K562 (cell line): ENCODE measurements around the gene ADAR. TPM values are rescaled to one million over a fixed set of nuclear protein-coding genes. Genes with fewer than 3 reads are reported as not detected.
A peak's percentile ranks its signal among the peaks of the same experiment; 100 is the strongest.

Source experiments
- ILK ChIP-seq: fragments of 450-650 bp; IDR thresholded peaks from 2 replicates; pipeline ENCODE4 v1.6.1; 2016; ENCODE audit warnings: missing genetic modification characterization, low read depth, mild to moderate bottlenecking, missing compliant biosample characterization, moderate library complexity, borderline replicate concordance
- MYC ChIP-seq, 2 experiments: fragments of 250-450 bp in 1 of 2; sonication (Bioruptor Pico) in 1 of 2; IDR thresholded peaks; 2 replicates each; pipeline versions ENCODE4 v1.5.1 to v1.6.1; 2012 to 2021; ENCODE audit warnings: low read depth in 2 of 2, borderline replicate concordance in 1 of 2, improper control_type of control experiment in 1 of 2, low read length in 1 of 2, mild to moderate bottlenecking in 1 of 2, moderate library complexity in 1 of 2
- PHF21A ChIP-seq: fragments of 450-650 bp; IDR thresholded peaks from 2 replicates; pipeline ENCODE4 v1.6.1; 2017; ENCODE audit warnings: low read depth, borderline replicate concordance
- POLR2H ChIP-seq: IDR thresholded peaks from 2 replicates; pipeline ENCODE4 v1.6.1; 2016; ENCODE audit warnings: missing genetic modification characterization, low read depth, mild to moderate bottlenecking, control low read depth, missing compliant biosample characterization, moderate library complexity
- RBFOX2 ChIP-seq: fragments of 200-400 bp; formaldehyde crosslinking; IDR thresholded peaks from 2 replicates; pipeline ENCODE4 v1.6.1; 2017; ENCODE audit warnings: low read depth, mild to moderate bottlenecking, low read length, moderate library complexity
- SUPT5H ChIP-seq: fragments of 450-650 bp; IDR thresholded peaks from 2 replicates; pipeline ENCODE4 v1.6.1; 2016
- TCFL5 ChIP-seq: fragments of 250-450 bp; sonication (Bioruptor Pico); conservative IDR thresholded peaks from 2 replicates; pipeline ENCODE4 v1.6.1; 2021; ENCODE audit warnings: mild to moderate bottlenecking, moderate library complexity, matching md5 sums
- TRIM28 ChIP-seq: fragments of 450-650 bp; IDR thresholded peaks from 2 replicates; pipeline ENCODE4 v1.6.1; 2017
- U2AF2 ChIP-seq: fragments of 200-400 bp; formaldehyde crosslinking; optimal IDR thresholded peaks from 2 replicates; pipeline ENCODE3; 2017; ENCODE audit warnings: low read depth, mild to moderate bottlenecking, low read length
- ZNF263 ChIP-seq: sonication (generic); formaldehyde crosslinking; IDR thresholded peaks from 2 replicates; pipeline ENCODE4 v1.8.0; 2022; ENCODE audit warnings: mild to moderate bottlenecking, missing genetic modification reagents, borderline replicate concordance
- ZNF586 ChIP-seq: fragments of 450-650 bp; formaldehyde crosslinking; conservative IDR thresholded peaks from 2 replicates; pipeline ENCODE4 v1.4.0; 2020; ENCODE audit warnings: mild to moderate bottlenecking, moderate library complexity
- polyA plus RNA-seq, 8 experiments: library from polyadenylated mRNA; depleted of rRNA in 4 of 8; stranded (reverse) in 5 of 8; unstranded in 3 of 8; fragments of >200 nt; fragmentation: Nextera tagmentation in 2 of 8; fragmentation: Illumina TruSeq in 1 of 8; extraction: Ambion mirVana in 2 of 8; extraction: Trizol in 1 of 8; gene quantifications; 2 replicates each; pipeline versions ENCODE4 v1.2.1 to v1.2.3, GENCODE V29; 2011 to 2014; ENCODE audit warnings: inconsistent platforms in 1 of 8, missing spikeins in 1 of 8
- total RNA-seq, 7 experiments: library from RNA; depleted of rRNA in 6 of 7; stranded (reverse); fragments of >200 nt in 6 of 7; fragmentation: Illumina TruSeq in 2 of 7; extraction: Trizol in 2 of 7; gene quantifications; 2 replicates each; pipeline versions ENCODE4 v1.2.1 to v1.2.3, GENCODE V29; 2011 to 2021; ENCODE audit warnings: low replicate concordance in 1 of 7
- TF ChIP-seq, protein P1 (sequence below): fragments of 250-450 bp; sonication (Bioruptor Pico); IDR thresholded peaks from 2 replicates; pipeline ENCODE4 v1.4.0; 2020; ENCODE audit warnings: mild to moderate bottlenecking, moderate library complexity, borderline replicate concordance
- TF ChIP-seq, protein P2 (sequence below): fragments of 450-650 bp; IDR thresholded peaks from 2 replicates; pipeline ENCODE4 v1.6.1; 2016; ENCODE audit warnings: mild to moderate bottlenecking, moderate library complexity

The ADAR gene
- total and polyA plus RNA-seq, 9 of the 15 experiments (the other 6 are each of a cell fraction or from before 2014, with no cell fraction given), result 30.1 to 123 (median 60.2) TPM

DNA sequence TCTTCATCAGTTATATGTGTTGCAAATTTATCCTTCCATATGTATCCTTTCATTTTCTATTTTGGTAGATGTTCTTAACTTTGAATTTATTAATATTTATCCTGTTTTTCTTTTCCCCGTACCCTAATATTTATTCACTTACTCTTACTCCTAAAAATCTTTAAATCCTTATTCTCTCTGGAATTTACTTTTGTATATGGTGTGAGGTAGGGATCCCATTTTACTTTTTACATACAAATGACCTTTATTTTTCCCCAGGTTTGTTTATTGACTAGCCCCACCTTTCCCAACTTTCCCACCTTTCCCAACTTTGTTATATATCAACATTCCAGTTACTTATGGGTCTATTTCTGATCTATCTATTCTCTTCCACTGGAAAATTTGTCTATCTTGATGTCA, 21.7 kb upstream of the ADAR start (continued):
- TF ChIP-seq U2AF2, result no peak
- no peak for TF ChIP-seq PHF21A
- TF ChIP-seq POLR2H (tag), result 0 out of 2 replicates have a peak, but pooled peaks have one; percentile 43
- no peak for TF ChIP-seq ZNF586 (CRISPR knock-in tag)
- no peak for TF ChIP-seq TCFL5 (CRISPR knock-in tag)
- TF ChIP-seq ILK (tag), result no peak
- no peak for TF ChIP-seq ZNF263 (CRISPR knock-in tag)
- no peak for TF ChIP-seq SUPT5H
- peak; percentile 85; the same call in 1 of the 2 replicates for TF ChIP-seq TRIM28
- TF ChIP-seq, protein P1, sequence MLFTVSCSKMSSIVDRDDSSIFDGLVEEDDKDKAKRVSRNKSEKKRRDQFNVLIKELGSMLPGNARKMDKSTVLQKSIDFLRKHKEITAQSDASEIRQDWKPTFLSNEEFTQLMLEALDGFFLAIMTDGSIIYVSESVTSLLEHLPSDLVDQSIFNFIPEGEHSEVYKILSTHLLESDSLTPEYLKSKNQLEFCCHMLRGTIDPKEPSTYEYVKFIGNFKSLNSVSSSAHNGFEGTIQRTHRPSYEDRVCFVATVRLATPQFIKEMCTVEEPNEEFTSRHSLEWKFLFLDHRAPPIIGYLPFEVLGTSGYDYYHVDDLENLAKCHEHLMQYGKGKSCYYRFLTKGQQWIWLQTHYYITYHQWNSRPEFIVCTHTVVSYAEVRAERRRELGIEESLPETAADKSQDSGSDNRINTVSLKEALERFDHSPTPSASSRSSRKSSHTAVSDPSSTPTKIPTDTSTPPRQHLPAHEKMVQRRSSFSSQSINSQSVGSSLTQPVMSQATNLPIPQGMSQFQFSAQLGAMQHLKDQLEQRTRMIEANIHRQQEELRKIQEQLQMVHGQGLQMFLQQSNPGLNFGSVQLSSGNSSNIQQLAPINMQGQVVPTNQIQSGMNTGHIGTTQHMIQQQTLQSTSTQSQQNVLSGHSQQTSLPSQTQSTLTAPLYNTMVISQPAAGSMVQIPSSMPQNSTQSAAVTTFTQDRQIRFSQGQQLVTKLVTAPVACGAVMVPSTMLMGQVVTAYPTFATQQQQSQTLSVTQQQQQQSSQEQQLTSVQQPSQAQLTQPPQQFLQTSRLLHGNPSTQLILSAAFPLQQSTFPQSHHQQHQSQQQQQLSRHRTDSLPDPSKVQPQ, result no peak
- no peak for TF ChIP-seq MYC (IDR thresholded peaks at IDR 0.05; ENCODE audit: low read depth, low read length)
- TF ChIP-seq MYC (CRISPR knock-in tag; IDR thresholded peaks at IDR 0.05; ENCODE audit: borderline replicate concordance, low read depth), result no peak
- TF ChIP-seq, protein P2, sequence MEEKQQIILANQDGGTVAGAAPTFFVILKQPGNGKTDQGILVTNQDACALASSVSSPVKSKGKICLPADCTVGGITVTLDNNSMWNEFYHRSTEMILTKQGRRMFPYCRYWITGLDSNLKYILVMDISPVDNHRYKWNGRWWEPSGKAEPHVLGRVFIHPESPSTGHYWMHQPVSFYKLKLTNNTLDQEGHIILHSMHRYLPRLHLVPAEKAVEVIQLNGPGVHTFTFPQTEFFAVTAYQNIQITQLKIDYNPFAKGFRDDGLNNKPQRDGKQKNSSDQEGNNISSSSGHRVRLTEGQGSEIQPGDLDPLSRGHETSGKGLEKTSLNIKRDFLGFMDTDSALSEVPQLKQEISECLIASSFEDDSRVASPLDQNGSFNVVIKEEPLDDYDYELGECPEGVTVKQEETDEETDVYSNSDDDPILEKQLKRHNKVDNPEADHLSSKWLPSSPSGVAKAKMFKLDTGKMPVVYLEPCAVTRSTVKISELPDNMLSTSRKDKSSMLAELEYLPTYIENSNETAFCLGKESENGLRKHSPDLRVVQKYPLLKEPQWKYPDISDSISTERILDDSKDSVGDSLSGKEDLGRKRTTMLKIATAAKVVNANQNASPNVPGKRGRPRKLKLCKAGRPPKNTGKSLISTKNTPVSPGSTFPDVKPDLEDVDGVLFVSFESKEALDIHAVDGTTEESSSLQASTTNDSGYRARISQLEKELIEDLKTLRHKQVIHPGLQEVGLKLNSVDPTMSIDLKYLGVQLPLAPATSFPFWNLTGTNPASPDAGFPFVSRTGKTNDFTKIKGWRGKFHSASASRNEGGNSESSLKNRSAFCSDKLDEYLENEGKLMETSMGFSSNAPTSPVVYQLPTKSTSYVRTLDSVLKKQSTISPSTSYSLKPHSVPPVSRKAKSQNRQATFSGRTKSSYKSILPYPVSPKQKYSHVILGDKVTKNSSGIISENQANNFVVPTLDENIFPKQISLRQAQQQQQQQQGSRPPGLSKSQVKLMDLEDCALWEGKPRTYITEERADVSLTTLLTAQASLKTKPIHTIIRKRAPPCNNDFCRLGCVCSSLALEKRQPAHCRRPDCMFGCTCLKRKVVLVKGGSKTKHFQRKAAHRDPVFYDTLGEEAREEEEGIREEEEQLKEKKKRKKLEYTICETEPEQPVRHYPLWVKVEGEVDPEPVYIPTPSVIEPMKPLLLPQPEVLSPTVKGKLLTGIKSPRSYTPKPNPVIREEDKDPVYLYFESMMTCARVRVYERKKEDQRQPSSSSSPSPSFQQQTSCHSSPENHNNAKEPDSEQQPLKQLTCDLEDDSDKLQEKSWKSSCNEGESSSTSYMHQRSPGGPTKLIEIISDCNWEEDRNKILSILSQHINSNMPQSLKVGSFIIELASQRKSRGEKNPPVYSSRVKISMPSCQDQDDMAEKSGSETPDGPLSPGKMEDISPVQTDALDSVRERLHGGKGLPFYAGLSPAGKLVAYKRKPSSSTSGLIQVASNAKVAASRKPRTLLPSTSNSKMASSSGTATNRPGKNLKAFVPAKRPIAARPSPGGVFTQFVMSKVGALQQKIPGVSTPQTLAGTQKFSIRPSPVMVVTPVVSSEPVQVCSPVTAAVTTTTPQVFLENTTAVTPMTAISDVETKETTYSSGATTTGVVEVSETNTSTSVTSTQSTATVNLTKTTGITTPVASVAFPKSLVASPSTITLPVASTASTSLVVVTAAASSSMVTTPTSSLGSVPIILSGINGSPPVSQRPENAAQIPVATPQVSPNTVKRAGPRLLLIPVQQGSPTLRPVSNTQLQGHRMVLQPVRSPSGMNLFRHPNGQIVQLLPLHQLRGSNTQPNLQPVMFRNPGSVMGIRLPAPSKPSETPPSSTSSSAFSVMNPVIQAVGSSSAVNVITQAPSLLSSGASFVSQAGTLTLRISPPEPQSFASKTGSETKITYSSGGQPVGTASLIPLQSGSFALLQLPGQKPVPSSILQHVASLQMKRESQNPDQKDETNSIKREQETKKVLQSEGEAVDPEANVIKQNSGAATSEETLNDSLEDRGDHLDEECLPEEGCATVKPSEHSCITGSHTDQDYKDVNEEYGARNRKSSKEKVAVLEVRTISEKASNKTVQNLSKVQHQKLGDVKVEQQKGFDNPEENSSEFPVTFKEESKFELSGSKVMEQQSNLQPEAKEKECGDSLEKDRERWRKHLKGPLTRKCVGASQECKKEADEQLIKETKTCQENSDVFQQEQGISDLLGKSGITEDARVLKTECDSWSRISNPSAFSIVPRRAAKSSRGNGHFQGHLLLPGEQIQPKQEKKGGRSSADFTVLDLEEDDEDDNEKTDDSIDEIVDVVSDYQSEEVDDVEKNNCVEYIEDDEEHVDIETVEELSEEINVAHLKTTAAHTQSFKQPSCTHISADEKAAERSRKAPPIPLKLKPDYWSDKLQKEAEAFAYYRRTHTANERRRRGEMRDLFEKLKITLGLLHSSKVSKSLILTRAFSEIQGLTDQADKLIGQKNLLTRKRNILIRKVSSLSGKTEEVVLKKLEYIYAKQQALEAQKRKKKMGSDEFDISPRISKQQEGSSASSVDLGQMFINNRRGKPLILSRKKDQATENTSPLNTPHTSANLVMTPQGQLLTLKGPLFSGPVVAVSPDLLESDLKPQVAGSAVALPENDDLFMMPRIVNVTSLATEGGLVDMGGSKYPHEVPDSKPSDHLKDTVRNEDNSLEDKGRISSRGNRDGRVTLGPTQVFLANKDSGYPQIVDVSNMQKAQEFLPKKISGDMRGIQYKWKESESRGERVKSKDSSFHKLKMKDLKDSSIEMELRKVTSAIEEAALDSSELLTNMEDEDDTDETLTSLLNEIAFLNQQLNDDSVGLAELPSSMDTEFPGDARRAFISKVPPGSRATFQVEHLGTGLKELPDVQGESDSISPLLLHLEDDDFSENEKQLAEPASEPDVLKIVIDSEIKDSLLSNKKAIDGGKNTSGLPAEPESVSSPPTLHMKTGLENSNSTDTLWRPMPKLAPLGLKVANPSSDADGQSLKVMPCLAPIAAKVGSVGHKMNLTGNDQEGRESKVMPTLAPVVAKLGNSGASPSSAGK, result 0 out of 2 replicates have a peak, but pooled peaks have one; percentile 10
- TF ChIP-seq RBFOX2, result no peak
